Loucy (cell line): ENCODE results near the gene TMEM196.

ENCODE experiments used
- H2AFZ ChIP-seq: fragments of 200-600 bp; sonication (generic); 2 replicates; pipeline ENCODE4 v1.6.0; 2016; ENCODE audit warnings: antibody characterized with exemption, mild to moderate bottlenecking, low read length, moderate library complexity
- H3F3A ChIP-seq: fragments of 200-600 bp; 2 replicates; pipeline ENCODE4 v1.6.0; 2016; ENCODE audit warnings: antibody characterized with exemption, low read depth, mild to moderate bottlenecking
- H3K27me3 ChIP-seq: fragments of 200-600 bp; sonication (generic); 2 replicates; pipeline ENCODE4 v1.6.1; 2014; ENCODE audit warnings: low read length, mild to moderate bottlenecking; ENCODE audit not compliant: insufficient read depth, poor library complexity, severe bottlenecking
- H3K36me3 ChIP-seq: fragments of 200-600 bp; sonication (generic); 2 replicates; pipeline ENCODE4 v1.6.1; 2016; ENCODE audit warnings: low read length; ENCODE audit not compliant: insufficient read depth
- H3K4me1 ChIP-seq: fragments of 200-600 bp; sonication (generic); 2 replicates; pipeline ENCODE4 v1.5.1; 2014; ENCODE audit warnings: low read length, mild to moderate bottlenecking; ENCODE audit not compliant: insufficient read depth, poor library complexity, severe bottlenecking
- H3K4me2 ChIP-seq: fragments of 200-600 bp; sonication (generic); 2 replicates; pipeline ENCODE4 v1.6.0; 2014; ENCODE audit warnings: antibody characterized with exemption, low read length, low read depth, mild to moderate bottlenecking; ENCODE audit not compliant: poor library complexity, severe bottlenecking
- H3K4me3 ChIP-seq: fragments of 200-600 bp; sonication (generic); 2 replicates; pipeline ENCODE4 v1.5.1; 2014; ENCODE audit warnings: low read length, mild to moderate bottlenecking, mixed read lengths; ENCODE audit not compliant: poor library complexity, severe bottlenecking
- H3K79me2 ChIP-seq: fragments of 200-600 bp; sonication (generic); 2 replicates; pipeline ENCODE4 v1.6.1; 2014; ENCODE audit warnings: low read length; ENCODE audit not compliant: insufficient read depth
- H3K9ac ChIP-seq: fragments of 200-600 bp; sonication (generic); 2 replicates; pipeline ENCODE4 v1.6.0; 2014; ENCODE audit warnings: mild to moderate bottlenecking, low read depth, low read length, moderate library complexity; ENCODE audit not compliant: poor library complexity, severe bottlenecking
- H3K9me2 ChIP-seq: fragments of 200-600 bp; sonication (generic); replicated peaks from 2 replicates; pipeline ENCODE4 v1.6.1; 2016; ENCODE audit warnings: low read depth, low read length, mixed read lengths
- H3K9me3 ChIP-seq: fragments of 200-600 bp; sonication (generic); 2 replicates; pipeline ENCODE4 v1.6.1; 2014; ENCODE audit warnings: mild to moderate bottlenecking, antibody characterized with exemption, low read length, low read depth; ENCODE audit not compliant: insufficient read depth
- H4K20me1 ChIP-seq: fragments of 200-600 bp; sonication (generic); 2 replicates; pipeline ENCODE4 v1.6.0; 2014; ENCODE audit warnings: antibody characterized with exemption, low read length, mild to moderate bottlenecking; ENCODE audit not compliant: insufficient read depth, poor library complexity, severe bottlenecking
- EZH2phosphoT487 ChIP-seq: fragments of 200-600 bp; IDR thresholded peaks from 2 replicates; pipeline ENCODE4 v1.6.1; 2018; ENCODE audit warnings: antibody characterized with exemption, mild to moderate bottlenecking, moderate library complexity, borderline replicate concordance
- TF ChIP-seq, protein P1 (sequence below): fragments of 200-600 bp; sonication (generic); conservative IDR thresholded peaks from 2 replicates; pipeline ENCODE4 v1.5.1; 2014; ENCODE audit warnings: mild to moderate bottlenecking, antibody characterized with exemption, low read length

The TMEM196 gene

DNA sequence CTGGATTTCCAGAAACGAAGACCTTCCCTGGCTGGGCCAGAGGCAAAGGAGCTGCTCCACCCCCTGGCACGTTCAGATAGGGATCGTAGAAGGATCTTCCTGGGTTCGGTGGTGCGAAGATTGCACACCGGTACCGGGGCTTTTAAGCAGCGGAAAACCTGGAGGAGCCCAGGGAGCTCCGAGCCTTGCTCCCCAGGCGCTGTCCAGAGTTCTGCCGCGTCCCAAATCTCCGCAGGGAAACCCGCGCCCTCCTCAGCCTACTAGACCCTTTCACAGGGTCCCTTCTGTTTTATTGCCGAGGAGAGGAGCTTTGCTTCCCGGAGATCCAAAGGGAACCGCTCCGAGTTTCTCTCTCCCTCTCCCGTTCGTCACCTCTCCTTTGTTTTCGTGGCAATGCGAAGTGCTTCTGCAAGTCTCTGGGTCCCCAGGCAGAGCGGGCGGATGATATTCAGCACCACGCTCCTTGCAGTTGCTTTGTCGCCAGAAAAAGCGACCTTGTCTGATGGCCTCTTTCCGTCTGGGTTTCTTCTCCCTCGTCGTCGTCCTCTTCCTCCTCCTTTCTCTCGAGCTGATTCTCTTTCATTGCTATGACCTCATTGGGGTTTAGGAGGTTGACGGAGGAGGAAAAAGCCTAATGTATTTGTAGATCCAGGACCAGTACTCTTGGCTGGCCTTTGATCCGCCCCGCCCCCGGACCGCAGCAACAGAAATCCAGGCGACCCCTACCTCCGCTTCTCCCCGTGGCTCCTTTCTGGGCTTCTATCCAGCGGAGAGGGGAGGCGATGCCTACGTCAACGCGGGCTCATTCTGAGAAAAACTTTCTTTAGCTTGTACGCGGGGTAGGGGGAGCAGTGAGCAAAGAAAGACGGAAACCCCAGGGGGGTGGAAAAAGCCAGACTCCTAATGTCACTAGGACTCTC lies at the start of gene TMEM196:
Gene TMEM196, minus strand, starts transcription at position 777 of the 920 bp plus-strand sequence. CDS start 921 bp downstream, outside the sequence.
- TF ChIP-seq, protein P1, sequence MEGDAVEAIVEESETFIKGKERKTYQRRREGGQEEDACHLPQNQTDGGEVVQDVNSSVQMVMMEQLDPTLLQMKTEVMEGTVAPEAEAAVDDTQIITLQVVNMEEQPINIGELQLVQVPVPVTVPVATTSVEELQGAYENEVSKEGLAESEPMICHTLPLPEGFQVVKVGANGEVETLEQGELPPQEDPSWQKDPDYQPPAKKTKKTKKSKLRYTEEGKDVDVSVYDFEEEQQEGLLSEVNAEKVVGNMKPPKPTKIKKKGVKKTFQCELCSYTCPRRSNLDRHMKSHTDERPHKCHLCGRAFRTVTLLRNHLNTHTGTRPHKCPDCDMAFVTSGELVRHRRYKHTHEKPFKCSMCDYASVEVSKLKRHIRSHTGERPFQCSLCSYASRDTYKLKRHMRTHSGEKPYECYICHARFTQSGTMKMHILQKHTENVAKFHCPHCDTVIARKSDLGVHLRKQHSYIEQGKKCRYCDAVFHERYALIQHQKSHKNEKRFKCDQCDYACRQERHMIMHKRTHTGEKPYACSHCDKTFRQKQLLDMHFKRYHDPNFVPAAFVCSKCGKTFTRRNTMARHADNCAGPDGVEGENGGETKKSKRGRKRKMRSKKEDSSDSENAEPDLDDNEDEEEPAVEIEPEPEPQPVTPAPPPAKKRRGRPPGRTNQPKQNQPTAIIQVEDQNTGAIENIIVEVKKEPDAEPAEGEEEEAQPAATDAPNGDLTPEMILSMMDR = no peak
- no peak for TF ChIP-seq EZH2phosphoT487
- Histone ChIP-seq H3K4me3 (no peak within 1 kb of the TSS), H3F3A (no peaks in the 10 kb centered on the region), H3K27me3 (no peaks in the 10 kb centered on the region), H2AFZ (no peak within 1 kb of the TSS), H4K20me1 (no peaks in the 10 kb centered on the region), H3K36me3 (no peaks in the 10 kb centered on the region), H3K4me1 (no peaks in the 10 kb centered on the region), H3K4me2 (no peak within 1 kb of the TSS), H3K79me2 (no peaks in the 10 kb centered on the region), H3K9me3 (no peaks in the 10 kb centered on the region), H3K9me2 (no peaks in the 10 kb centered on the region), H3K9ac (no peak within 1 kb of the TSS)

DNA sequence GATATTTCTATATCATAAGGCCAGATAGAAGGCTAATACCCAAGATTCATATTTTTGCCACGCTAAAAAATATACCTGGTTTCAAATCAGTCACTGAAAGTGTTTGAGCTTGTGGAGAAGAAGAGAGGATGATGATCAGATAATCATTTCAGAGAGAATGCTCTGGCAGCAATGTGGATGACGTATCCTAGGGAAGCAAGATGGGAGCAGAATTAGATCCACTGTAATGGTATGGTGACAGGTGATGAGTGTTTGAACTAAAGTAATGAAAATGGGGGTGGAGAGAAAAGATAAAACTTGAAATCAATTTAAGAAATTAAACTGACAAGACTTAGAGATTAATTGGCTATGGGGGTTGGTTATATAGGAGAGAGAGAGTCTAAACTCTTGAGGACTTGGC lies 42.7 kb upstream of the TMEM196 start:
- no peak for TF ChIP-seq EZH2phosphoT487
- H3K4me2 ChIP-seq = no peak overlapping the region
- H3K9me3 ChIP-seq = no peaks in the 10 kb centered on the region
- H4K20me1 ChIP-seq = no peaks in the 10 kb centered on the region
- no peak overlapping the region for H2AFZ ChIP-seq
- H3K9ac ChIP-seq = no peak overlapping the region
- H3K36me3 ChIP-seq = no peaks in the 10 kb centered on the region
- H3K27me3 ChIP-seq = no peaks in the 10 kb centered on the region
- no peaks in the 10 kb centered on the region for H3K9me2 ChIP-seq
- H3K4me3 ChIP-seq = no peak overlapping the region
- no peaks in the 10 kb centered on the region for H3K79me2 ChIP-seq
- H3F3A ChIP-seq = no peaks in the 10 kb centered on the region
- no peaks in the 10 kb centered on the region for H3K4me1 ChIP-seq

DNA sequence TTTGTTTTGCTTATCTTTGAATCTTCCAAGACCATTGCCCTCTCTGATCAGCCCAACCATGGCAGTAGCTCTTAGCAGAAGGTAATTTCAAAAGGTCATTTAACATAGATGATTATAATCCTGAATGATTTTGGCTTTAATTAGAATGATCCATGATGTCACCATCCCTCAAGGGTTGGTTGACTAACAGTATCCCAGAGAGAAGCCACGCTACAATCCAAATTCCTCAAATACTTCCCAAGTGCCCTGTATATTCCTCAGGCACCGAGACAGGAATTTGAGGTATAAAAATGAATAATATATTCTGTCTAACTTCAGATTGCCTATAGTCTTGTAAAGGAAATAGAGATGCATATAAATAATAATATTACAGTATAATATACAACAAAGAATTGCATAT lies 42.1 kb upstream of the TMEM196 start:
- Histone ChIP-seq H3K27me3 (no peaks in the 10 kb centered on the region), H3K4me1 (no peaks in the 10 kb centered on the region), H3K4me3 (no peak overlapping the region), H3K4me2 (no peak overlapping the region), H3K9me3 (no peaks in the 10 kb centered on the region), H4K20me1 (no peaks in the 10 kb centered on the region), H3F3A (no peaks in the 10 kb centered on the region), H3K9me2 (no peaks in the 10 kb centered on the region), H2AFZ (no peak overlapping the region), H3K36me3 (no peaks in the 10 kb centered on the region), H3K79me2 (no peaks in the 10 kb centered on the region), H3K9ac (no peak overlapping the region)
- TF ChIP-seq, protein P1 = no peak
- no peak for TF ChIP-seq EZH2phosphoT487
